ENCODE data around the gene SYTL2.

SYTL2 gene

DNA sequence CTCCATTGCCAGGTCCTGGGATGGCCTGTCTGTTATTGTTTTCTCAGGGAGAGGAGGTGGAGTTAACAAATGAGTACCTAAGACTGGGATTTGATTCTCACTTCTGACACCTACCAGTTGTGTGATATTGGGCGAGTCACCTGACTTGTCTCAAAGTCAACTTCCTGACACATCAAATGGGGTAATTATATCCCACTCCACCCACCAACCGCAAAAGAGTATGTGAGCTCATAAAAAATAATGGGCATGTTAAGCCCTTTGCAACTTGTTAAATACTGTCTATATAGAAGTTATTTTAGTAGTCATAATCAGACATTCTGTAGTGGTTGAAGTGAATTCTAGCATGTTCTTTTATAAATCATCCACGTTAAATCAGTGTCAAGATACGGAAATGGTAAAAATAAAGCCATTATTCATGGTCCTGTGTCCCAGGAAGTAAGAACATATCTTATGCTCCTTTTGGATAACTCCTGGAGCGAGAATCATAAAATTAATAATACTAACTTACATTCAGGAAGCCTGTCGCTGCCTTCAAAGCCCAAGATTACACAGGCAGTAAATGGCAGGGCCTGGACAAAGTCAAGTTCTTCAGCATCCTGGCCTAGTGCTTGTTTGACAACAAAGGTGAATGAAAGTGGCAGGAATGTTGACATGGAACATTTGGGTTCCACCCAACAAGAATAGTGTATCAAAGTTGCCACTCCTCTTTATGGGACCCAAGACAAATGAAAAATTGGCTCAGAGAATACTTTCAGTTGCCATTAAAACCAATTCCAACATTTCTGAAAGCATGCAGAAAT lies 54.3 kb downstream of the SYTL2 start:
- DNase-seq, result no peak

DNA sequence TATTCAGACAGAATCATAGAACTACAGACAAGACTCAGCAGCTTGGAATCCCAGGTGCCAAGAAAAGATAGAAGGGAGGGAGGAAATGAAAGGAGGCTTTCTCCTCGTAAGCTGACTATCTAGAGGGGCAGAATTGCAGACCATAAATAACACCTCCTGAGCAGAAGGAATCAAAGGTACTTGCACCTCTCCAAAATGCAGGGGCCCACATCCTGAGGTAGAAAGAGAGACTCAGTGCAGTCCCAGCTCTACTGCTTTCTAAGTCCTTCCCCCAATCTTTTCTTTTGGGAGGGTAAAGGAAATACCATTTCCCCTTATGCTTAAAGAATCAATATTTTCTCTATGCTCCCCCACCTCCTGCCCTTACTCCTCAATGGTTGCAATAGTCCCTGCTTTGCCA lies 55.2 kb downstream of the SYTL2 start:
- no peak for DNase-seq

DNA sequence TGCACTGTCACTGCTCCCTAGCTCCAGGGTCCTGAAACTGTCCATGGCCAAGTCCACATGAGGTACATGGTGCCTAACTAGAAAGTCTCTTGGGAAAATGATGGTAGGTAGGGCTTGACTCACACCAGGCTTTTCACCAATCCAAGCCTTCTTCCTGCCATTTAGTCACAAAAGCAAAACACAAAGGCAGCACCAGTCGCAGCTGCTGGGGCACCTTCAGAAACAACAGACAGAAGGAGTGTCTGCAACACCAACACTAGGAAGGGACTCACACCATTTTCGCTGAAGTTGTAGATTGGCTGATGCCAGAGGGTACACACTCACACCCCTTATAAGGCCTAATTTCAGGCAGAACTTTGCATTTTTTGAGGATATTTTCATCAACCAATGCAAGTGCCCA lies 55.7 kb downstream of the SYTL2 start:
- DNase-seq, result no peak

DNA sequence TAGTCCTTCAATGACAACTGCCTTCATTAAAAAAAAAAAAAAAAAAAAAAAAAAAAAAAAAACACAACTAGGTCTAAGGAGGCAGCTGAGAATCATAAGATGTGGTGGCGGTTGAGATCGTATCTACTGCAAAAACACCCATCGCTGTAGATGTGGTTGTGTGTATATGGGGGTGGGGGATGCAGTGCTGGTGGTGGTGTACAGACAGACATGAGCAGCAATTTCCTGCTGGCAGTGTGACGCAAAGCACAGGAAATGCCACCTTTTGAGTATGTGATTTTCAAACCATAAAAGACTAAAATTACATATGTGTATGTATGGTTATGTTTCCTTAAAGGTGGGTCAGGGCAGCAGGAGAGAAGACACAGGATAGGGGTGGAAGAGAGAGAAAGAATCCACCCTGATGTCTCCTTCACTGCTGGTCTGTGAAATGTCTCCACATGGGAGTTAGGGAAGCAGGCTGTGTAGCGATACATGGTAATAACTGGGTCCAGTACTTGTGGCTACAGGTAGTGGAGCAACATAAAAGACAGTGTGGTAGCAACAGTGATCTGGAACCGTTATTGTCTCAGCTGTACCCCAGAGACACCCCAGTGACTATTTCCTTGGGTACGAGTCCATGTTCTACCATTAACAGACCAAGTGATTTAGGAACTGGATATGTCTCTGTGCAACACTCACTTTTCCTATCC lies 57.9 kb downstream of the SYTL2 start:
- no peak for DNase-seq

DNA sequence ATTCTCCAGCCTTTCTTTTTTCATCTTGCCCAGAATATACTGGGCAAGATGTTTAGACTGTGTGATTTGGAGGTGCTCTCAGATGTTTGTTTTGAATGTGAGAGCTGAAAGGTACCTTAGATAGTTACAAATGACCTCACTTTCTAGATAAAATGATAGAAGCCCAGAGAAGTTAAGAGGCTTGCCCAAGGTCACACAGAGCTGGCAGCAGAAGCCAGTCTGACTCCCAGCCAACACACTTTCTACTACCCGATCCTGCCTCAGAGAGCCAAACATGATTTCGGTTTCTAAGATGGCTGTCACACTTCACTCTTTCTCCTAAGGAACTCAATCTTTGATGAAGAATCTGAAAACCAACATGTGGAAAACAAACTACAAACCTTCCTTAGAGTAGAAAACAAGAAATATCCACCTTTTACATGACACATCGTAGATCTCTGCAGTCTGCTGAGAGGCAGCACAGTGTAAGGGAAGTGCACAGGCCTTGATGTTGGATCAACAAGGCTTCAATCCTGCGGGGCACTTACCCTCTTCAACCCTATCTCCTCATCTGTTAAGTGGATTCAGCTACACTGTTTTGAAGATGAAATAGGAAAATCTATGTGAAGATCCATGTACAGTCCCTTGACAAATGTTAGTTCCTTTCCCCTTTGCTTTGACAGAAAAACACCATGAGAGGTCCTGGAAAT lies 58.6 kb downstream of the SYTL2 start:
- no peak for DNase-seq

DNA sequence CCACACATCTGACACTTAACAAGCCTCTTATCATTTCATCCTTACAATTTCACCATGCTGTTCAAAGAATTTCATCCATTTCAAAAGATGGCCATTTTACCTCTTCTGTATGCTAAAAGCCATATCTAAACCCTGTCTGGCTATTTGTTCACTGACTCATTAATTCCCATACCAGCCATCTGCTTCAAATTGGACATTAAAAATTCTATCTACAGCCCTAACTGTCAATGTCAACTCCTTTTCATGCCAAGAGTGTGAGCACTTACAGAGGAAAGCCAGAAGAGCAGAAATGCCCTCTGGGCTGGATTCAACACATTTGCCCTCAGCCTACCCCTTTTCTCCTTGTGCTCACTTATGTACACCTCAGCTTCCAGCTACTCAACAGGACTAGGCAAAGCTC lies 59.2 kb downstream of the SYTL2 start:
- DNase-seq, result no peak

DNA sequence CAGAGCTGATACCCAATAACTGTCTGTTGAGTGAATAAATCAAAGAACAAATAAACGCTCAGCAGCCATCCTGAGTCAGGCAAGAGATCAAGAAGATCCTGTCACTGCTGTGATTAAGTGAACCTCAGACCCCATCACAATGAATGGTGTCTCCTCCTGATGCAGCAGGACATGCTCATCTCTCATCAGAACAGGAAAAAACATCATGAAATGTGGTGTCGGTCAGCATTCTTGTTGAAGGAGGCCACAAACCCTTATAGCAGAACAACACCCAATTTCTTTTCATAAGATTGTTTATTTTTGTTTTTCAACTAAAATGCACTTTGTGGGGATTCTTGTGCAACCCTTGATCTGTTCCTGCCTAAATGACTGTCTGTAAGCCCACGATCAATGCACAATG lies 60.3 kb downstream of the SYTL2 start:
- no peak for DNase-seq

DNA sequence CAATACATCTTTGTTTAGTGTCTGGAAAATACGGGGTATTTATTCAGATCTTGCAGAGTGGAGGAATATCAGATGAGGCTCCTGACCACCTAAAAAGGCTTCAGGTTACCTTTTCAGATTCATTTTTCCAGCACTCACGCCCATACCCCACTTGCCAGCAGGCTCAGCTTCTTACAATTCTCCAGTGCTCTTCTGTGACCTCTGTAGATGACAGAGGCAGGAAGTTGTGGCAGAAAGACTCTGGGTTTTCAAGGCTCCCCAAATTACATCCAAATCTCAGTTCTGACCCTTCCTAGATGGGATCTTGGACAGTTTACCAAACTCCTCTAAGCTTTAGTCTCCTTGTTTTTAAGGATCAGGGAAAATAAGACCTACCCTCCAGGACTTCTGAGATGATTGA lies 61.1 kb downstream of the SYTL2 start:
- DNase-seq, result no peak

DNA sequence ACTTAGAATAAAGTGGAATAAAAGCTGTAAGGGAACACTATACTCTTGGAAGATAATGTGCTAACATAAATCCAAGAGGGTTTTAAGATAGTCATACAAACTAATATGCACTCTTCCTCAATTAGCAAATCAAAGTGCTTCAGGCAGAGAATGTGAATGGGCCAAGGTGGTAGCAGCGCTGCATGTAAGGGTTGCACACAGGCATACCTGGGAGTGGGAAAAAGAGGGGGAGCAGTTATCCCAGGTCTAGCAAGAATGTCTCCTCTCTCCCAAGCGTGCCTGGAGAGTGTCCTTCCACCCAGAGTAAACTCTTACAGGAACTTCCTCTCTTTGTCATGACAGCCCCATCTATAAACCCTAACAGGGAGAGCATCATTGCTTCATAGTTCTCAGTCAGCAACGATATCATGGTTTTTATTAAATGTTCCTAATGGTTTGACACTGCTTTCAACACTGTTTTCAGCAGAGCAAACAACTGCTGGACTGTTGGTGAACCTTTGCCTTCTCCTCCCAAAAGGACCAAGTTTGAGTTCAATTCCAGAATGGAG lies 61.6 kb downstream of the SYTL2 start:
- DNase-seq, result no peak

DNA sequence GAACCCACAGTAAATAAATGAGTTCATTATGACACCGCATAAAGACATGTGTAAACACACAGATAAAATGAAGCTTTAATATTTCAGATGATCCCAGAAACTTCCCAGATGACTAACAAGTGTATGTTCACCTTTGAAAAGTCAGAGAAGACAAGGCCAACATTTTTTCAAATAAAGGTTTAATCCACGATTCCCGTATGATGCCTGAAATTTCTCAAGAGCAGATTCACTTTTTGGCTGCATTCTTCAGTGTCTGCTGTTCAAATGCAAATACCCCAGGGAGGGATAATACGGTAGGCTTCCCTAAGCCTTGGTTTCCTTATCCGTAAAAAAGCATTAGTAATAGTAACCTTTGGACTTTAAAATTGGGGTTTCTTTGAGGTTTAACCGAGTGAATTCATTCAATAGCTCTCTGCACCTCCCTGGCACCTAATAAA lies 62.5 kb downstream of the SYTL2 start:
- DNase-seq, result no peak

DNA sequence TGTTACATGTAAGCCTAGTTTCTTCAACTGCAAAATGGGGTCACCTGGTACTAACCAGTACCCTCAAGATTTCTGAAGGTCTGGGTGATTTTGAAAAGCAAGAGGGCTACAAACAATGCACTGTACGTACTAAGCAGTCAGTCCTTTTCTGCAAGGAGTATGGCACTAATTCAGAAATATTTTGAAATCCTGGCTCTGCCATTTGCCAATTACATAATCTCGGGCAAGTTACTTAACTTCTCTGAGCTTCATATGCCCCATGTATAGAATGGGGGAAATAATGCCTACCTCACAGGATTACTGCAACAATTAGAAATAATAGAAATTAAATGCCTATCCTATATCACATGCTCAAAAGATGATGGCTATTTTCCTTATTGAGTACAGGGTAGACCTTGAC lies 64.3 kb downstream of the SYTL2 start:
- DNase-seq, result no peak

DNA sequence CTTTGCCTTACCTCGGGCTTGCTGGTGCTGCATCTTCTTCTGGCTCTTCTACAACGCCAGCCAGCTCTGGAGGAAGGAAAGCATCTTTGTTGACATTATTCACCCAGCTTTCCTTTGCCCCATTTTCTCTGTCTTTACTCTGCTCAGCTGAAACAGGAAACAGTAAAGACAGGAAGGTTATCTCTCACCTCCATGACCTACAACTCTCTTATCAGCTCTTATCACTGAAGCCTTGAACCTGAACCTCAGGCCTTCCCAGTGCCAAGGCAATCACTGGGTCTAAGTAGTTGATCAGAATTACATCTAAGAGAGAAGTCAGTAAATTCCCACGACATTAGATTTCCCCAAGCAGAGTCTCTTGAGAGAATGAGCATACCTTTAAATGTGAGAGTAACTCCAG lies 65.3 kb downstream of the SYTL2 start:
- DNase-seq, result no peak

DNA sequence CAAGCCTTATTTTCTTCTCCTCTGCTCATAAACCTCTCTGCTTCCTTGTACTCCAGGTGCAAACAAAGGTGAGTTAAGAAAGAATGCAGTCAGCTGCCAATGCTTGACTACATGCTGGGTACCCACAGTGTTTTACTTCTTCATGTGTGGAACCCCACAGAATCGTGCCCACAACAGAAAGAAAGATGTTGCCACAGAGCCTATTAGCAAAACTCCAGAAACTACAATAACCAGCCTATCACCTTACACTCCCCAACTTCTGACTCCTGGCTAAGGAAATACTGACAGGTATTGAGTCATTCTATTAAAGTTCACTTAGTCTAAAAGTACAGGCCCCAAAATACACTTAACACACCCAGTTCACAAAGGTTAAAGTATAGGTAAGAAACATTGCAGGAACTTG lies 68.1 kb downstream of the SYTL2 start:
- DNase-seq, result no peak

DNA sequence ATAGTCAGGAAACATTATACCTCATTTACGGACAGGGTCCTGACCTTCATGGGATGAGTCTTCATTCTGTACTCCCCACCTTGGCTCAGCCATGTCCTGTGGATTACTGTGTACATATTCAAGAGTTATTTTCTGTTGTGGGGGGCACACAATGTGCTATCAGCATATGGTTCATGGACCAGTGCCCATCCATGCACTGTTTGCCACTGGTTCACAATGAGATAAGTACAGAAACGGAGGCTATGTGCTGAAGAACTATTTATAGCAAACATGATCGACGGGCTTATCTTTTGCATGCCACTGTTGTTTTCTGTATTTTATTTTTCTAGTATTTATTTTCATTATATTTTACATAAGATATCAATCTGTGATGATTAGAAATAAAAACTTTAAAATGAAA lies 68.6 kb downstream of the SYTL2 start:
- DNase-seq, result no peak

DNA sequence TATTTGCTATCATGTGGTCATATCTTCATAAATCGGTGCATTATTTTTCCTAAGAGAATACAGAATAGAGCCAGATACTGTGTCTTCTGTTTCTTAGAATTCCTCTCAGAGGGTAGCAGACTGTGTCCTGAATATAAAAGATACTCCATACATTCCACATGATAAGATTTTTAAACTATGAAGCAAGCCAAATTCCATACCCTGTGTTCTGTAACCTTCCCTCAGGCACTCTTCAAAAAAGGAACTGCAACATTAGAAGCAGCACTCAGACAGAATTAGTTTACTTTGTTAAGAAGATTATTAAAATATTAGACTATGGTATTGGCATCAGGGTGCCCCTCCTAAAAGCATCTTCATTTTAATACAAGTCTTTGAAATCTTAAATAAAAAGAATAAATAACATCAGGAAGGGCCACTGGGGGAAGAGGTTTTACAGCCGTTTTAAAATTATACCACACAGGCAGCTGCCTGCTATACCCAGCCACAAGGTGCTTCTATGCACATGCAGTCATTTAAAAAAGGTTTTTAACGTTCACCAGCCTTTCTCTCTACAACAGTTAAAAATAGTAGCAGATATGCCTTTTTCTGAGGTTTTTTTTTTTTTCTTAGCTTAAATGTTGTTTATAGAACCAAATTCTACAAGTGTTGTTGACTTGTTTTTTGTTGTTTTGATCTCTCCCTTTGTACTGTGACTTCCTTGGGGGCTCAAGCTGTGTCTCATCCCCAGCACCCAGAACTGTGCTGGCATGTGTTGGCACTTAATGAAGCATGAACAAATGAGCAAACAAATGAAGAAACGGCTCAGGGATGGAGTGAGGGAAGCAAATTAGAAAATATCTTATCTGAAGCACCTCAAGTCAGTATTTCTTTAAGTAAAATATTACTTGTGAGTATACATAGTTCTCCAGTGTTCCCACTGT lies 70.2 kb downstream of the SYTL2 start:
- no peak for DNase-seq

DNA sequence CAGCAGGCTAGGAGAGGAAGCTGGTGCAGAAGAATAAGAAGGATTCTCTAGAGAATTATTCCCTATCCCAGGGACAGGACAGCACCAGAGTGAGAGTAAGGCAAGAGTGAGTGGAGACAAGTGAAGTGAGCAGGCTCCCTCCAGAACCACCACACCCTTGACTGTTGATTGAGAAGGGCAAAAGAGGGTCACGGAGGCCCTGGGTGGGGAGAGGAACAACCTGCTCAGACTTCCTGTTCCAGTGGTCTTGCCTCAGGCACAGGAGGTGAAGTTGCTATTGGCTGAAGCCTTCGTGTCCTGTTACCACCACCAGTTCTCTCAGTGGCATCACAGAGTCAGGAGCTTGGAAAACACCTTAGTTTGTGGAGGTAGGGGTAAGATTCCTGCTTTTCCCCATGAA lies 73.2 kb downstream of the SYTL2 start:
- DNase-seq, result no peak

DNA sequence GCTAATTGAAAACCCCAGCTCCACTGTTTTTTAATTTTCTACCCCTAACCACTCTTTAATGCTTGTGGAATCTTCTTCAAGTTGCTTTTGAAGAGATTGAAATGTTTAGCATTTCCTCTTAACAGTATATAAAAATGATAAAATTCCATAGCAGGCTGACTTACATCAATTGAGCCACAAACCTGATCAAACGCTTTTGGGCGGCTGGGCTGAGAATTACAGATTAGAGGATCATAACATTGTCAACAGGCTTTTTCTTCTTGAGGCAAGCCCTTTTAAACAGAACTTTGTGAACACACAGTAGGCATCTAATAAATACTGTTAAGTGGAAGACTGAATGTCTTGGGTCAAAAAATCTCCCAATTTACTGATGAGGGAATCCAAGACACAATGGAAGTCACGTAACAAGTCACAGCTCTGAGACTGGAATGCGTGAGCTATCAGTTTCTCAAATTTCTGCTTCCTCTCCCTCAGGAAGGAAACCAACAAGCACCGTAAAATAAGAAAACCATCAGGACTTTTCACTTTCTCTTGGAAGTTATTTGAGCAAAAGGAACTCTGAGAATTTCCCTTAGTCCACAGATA lies 75.0 kb downstream of the SYTL2 start:
- DNase-seq, result no peak

DNA sequence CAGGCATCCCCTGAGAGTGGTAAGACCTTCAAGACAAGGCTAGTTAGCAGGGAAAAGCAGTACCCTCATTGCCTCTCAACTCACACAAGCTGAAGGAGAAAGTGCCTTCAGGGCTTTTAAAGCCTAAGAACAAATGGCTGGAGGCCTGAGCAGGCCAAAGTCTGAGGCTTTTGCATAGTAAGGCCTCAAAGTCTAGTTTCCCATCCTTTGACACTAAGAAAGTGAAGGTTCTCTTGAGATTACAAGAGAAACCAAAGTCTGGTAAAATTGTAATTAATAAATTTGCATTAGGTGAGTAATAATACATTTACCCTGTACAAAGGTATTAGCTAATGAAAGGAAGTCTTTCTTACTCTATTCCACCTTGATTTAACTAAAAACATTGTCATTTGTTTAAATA lies 78.0 kb downstream of the SYTL2 start:
- no peak for DNase-seq

DNA sequence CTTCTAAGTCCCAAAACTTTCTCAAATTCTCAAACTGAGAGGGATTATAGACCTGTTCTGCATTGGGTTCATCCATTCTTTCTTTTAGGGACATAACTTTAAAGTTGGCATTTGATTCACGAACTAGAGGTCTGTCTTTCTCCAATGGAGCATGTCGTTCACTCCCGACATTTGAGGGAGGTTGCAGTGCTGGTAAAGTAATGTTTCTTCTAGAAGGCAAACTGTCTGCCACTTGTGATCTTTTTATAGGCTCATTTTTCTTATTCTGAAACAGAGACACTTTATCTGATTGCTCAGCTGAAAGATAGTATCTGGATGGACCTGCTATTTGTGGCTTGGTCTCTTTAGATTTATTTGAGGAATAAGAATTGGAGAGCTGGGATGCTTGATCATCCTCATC lies 84.6 kb downstream of the SYTL2 start:
- no peak for DNase-seq

DNA sequence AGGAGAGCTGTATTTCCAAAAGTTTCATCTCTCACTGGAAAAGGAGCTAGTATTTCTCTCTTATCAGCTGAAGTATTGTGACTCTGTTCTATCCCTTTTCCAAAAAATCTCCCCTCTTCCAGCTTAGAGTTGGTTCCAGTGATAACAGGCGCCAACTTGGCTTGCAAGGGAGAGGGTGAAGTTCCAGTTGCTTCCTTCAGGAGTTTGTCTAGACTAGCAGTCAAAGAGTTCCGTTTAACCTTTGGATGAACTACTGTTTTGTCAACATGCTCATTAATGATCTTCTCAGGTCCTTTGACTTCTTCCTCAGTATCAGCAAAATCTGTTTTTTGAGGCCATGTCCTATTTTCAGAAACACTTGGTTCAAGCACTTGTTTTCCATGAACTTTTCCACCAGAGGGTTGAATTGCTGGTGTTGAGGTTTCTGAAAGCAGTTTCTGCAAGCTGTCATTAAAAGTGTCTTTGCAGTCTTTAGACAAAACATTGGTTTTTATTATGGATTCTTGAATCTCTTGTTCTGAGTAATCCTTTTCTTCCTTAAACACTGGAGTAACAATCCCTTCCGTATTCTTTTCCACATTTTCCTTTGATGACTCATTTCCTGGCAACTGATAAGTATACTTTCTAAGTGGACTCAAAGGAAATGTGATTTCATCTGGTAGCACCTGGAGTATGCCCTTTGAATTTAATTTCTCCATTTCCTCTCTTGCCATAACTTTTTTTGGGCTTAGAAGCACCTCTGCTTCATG lies 85.3 kb downstream of the SYTL2 start:
- no peak for DNase-seq

DNA sequence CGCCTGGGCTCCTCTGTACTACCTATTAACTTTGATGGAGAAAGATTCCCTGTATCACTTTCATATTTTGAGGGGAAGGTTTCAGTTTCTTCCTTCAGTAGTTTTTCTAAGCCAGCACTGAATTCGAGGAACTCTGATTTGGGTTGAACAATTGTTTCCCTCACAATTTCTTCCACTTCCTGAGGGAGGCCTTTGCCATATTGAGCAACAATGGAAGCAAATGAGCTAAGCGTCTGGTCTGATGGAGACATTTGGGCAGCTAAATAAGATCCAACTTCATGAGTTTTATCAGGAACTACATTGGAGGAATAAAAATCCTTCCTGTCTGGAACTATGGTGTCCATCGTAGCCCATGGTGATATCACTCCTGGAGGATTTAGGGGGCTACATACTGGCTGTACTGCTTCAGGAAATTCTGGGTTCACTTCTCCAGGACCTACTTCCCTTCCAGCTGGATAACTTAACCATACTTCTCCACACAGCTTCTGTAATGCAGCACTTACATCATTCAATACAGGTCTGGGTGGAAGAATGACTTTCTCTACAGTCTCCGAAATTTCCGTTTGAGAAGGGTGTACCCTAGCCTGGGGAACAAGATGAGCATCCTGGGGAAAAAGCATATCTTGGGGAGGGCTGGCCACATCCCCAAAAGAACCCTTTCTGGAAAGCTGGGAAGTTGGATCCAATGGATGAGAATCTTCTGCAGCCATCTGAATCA lies 86.0 kb downstream of the SYTL2 start:
- no peak for DNase-seq
